SU-DHL-6 (cell line): ENCODE data around the gene RNF187.
"Not testable (repeated sequence)": the region's sequence is repeated elsewhere in the genome, so short reads cannot be mapped to it uniquely, and the experiment has no call there.

Source experiments
- H2AFZ ChIP-seq: fragments of 200-600 bp; sonication (generic); 2 replicates; pipeline ENCODE4 v1.6.1; 2014; ENCODE audit warnings: low read depth, mild to moderate bottlenecking, moderate library complexity, mixed read lengths, antibody characterized with exemption, low read length; ENCODE audit not compliant: severe bottlenecking
- H3F3A ChIP-seq: fragments of 200-600 bp; shearing (Covaris generic); 2 replicates; pipeline ENCODE4 v1.6.0; 2016; ENCODE audit warnings: antibody characterized with exemption, mild to moderate bottlenecking; ENCODE audit not compliant: insufficient read depth
- H3K27ac ChIP-seq: fragments of 200-600 bp; sonication (generic); 2 replicates; pipeline ENCODE4 v1.5.1; 2016; ENCODE audit warnings: low read depth, mild to moderate bottlenecking, low read length, moderate library complexity, mixed read lengths
- H3K27me3 ChIP-seq: fragments of 200-600 bp; sonication (generic), shearing (Covaris generic); 2 replicates; pipeline ENCODE4 v1.6.0; 2014; ENCODE audit warnings: mild to moderate bottlenecking, low read length
- H3K36me3 ChIP-seq: fragments of 200-600 bp; sonication (generic); 2 replicates; pipeline ENCODE4 v1.6.1; 2014; ENCODE audit warnings: mild to moderate bottlenecking, low read length, mixed read lengths
- H3K4me2 ChIP-seq: fragments of 300-600, 200-600 bp; shearing (Covaris generic), sonication (generic); 2 replicates; pipeline ENCODE4 v1.6.0; 2014; ENCODE audit warnings: low read length, low read depth, mild to moderate bottlenecking; ENCODE audit not compliant: poor library complexity, severe bottlenecking
- H3K4me3 ChIP-seq: fragments of 200-600 bp; sonication (generic); 2 replicates; pipeline ENCODE4 v1.5.1; 2014; ENCODE audit warnings: antibody characterized with exemption, low read length, mild to moderate bottlenecking, mixed read lengths; ENCODE audit not compliant: insufficient read depth, poor library complexity, severe bottlenecking
- H3K79me2 ChIP-seq: fragments of 200-600 bp; sonication (generic); 2 replicates; pipeline ENCODE4 v1.6.1; 2014; ENCODE audit warnings: mild to moderate bottlenecking, low read length, moderate library complexity; ENCODE audit not compliant: insufficient read depth
- H3K9ac ChIP-seq: fragments of 200-600 bp; sonication (generic); 2 replicates; pipeline ENCODE4 v1.7.0; 2014; ENCODE audit warnings: mild to moderate bottlenecking, low read length
- H3K9me2 ChIP-seq: fragments of 200-600 bp; sonication (generic); replicated peaks from 2 replicates; pipeline ENCODE4 v1.6.1; 2014; ENCODE audit warnings: low read length; ENCODE audit not compliant: insufficient read depth
- H3K9me3 ChIP-seq: fragments of 200-600 bp; sonication (generic); 2 replicates; pipeline ENCODE4 v1.6.1; 2014; ENCODE audit warnings: low read length, mixed read lengths; ENCODE audit not compliant: insufficient read depth
- H4K20me1 ChIP-seq: fragments of 200-600 bp; sonication (generic); 2 replicates; pipeline ENCODE4 v1.6.1; 2014; ENCODE audit warnings: low read depth, mild to moderate bottlenecking, antibody characterized with exemption, low read length, moderate library complexity, mixed read lengths
- CTCF ChIP-seq: fragments of 200-600 bp; sonication (generic); IDR thresholded peaks from one replicate; pipeline ENCODE4 v1.5.1; 2017; ENCODE audit warnings: antibody characterized with exemption, mild to moderate bottlenecking, low read length, moderate library complexity; ENCODE audit not compliant: insufficient read depth, poor library complexity, severe bottlenecking
- EZH2phosphoT487 ChIP-seq: fragments of 200-600 bp; sonication (generic), shearing (Covaris generic); conservative IDR thresholded peaks from 2 replicates; pipeline ENCODE4 v1.6.1; 2018; ENCODE audit warnings: mild to moderate bottlenecking, antibody characterized with exemption, low read length, moderate library complexity, mixed read lengths

Gene RNF187

DNA sequence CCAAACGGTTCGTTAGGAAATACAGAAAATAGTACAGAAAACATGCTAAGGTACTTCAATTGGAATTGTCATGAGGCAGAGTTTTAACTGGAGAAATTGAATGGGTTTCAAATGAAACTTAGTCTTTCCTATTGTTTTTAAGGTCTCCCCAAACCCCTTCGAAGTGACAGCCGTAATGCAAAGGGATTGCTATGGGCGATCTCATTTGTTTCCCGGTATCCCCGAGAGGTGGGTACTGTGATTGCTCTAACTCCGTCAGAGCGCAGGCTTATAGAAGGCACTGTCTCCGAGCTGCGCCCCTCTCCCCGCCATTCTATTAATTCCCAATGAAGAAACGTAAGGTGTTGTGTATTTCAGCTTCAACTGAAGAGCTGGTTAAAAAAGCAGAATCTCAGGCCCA is 22.0 kb upstream of the RNF187 start:
- no peaks in the 10 kb centered on the region for H3K36me3 ChIP-seq
- no peaks in the 10 kb centered on the region for H3K9me2 ChIP-seq
- H3K79me2 ChIP-seq, result no peaks in the 10 kb centered on the region
- no peaks in the 10 kb centered on the region for H4K20me1 ChIP-seq
- H3K9ac ChIP-seq, result no peak overlapping the region
- H3K27ac ChIP-seq, result no peak overlapping the region
- no peak for TF ChIP-seq CTCF
- TF ChIP-seq EZH2phosphoT487, result no peak
- no peak overlapping the region for H3K4me2 ChIP-seq
- H3K27me3 ChIP-seq, result no peaks in the 10 kb centered on the region
- H3K4me3 ChIP-seq, result no peak overlapping the region
- H3F3A ChIP-seq, result no peaks in the 10 kb centered on the region
- H2AFZ ChIP-seq, result no peak overlapping the region
- H3K9me3 ChIP-seq, result no peaks in the 10 kb centered on the region

- no peaks in the 10 kb centered on the region for H3F3A ChIP-seq
- no peak overlapping the region for H2AFZ ChIP-seq
- no peaks in the 10 kb centered on the region for H3K9me3 ChIP-seq
- H4K20me1 ChIP-seq, result no peaks in the 10 kb centered on the region
- H3K4me2 ChIP-seq, result no peak overlapping the region
- no peaks in the 10 kb centered on the region for H3K9me2 ChIP-seq
- H3K9ac ChIP-seq, result no peak overlapping the region
- H3K27ac ChIP-seq, result no peak overlapping the region
- no peaks in the 10 kb centered on the region for H3K79me2 ChIP-seq
- H3K27me3 ChIP-seq, result no peaks in the 10 kb centered on the region
- H3K36me3 ChIP-seq, result no peaks in the 10 kb centered on the region
- TF ChIP-seq CTCF, result no peak
- no peak for TF ChIP-seq EZH2phosphoT487
- no peak overlapping the region for H3K4me3 ChIP-seq
These were observed 21.5 kb upstream of the RNF187 start for GRCh38 chr1:228465571-228466146.

DNA sequence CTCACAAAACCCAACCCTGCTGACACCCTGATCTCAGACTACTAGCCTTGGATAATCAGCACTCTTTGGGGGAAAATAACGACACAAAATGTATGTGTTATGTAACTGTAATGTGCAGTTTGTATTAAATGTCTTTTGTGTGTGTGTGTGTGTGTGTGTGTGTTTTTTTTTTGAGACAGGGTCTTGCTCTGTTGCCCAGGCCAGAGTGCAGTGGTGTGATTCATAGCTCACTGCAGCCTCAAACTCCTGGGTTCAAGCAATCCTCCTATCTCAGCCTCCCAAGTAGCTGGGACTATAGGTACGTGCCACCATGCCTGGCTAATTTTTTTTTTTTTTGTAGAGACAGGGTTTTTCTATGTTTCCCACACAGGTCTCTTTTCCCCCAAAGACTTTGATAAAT is 19.0 kb upstream of the RNF187 start:
- not testable (repeated sequence) for H3K27ac ChIP-seq, H3K79me2 ChIP-seq

DNA sequence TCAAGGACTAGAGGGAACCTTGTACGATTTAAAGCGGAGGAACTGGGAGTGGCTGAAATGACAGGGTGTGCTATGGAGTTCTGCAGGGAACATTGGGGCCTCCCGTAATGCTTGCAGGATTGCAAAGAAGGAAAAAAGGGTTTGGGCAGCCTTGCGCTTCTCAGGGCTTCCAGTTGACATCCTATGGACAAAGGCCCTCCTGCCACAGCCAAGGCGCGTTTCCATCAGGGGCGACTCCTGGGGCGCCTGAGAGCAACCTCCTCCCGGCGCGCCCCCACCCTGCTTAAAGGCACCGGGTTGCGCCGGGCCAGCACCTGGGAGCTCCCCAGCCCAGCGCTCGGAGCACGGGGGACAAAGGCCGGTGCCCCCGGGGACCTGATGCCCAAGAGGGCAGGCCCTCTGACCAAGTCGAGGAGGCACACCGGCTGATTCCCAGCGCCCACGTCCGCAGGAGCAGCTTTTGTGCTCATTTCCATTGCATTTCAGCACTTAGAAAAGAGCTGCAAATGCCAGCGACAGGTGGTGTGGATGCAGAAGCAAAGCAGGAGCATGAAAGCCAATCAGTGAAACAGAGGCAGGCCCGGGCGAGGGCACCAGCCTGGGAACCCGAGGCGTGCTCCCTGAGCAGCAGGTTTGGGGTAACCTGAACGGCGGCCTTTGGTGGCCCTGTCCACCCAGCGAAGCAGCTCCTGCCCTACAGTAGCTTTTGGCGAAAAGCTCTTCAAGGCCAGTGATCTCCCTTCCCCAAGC is 17.6 kb upstream of the RNF187 start:
- Histone ChIP-seq H4K20me1 (no peaks in the 10 kb centered on the region), H3K27me3 (no peaks in the 10 kb centered on the region), H3K36me3 (no peaks in the 10 kb centered on the region), H2AFZ (no peak overlapping the region), H3K27ac (no peak overlapping the region), H3K4me2 (no peak overlapping the region), H3F3A (no peaks in the 10 kb centered on the region), H3K9ac (no peak overlapping the region), H3K9me3 (no peaks in the 10 kb centered on the region), H3K79me2 (no peaks in the 10 kb centered on the region), H3K9me2 (no peaks in the 10 kb centered on the region), H3K4me3 (no peak overlapping the region)
- TF ChIP-seq CTCF, result no peak
- TF ChIP-seq EZH2phosphoT487, result no peak

More for the DNA sequence above, 19.0 kb upstream of the RNF187 start:
- H3F3A ChIP-seq, H3K9me2 ChIP-seq, H4K20me1 ChIP-seq, H3K9me3 ChIP-seq, H3K4me2 ChIP-seq, H3K36me3 ChIP-seq, H3K4me3 ChIP-seq, H2AFZ ChIP-seq, H3K9ac ChIP-seq, H3K27me3 ChIP-seq: not testable (repeated sequence)
